ENCODE measurements around the gene ORMDL3. TPM values are rescaled to one million over a fixed set of nuclear protein-coding genes. Genes with fewer than 3 reads are reported as not detected.
"Not testable (repeated sequence)": the region's sequence is repeated elsewhere in the genome, so short reads cannot be mapped to it uniquely, and the experiment has no call there.

The ORMDL3 gene
- total RNA-seq, 1 donor from 2014 or later, result 26.6 TPM

DNA sequence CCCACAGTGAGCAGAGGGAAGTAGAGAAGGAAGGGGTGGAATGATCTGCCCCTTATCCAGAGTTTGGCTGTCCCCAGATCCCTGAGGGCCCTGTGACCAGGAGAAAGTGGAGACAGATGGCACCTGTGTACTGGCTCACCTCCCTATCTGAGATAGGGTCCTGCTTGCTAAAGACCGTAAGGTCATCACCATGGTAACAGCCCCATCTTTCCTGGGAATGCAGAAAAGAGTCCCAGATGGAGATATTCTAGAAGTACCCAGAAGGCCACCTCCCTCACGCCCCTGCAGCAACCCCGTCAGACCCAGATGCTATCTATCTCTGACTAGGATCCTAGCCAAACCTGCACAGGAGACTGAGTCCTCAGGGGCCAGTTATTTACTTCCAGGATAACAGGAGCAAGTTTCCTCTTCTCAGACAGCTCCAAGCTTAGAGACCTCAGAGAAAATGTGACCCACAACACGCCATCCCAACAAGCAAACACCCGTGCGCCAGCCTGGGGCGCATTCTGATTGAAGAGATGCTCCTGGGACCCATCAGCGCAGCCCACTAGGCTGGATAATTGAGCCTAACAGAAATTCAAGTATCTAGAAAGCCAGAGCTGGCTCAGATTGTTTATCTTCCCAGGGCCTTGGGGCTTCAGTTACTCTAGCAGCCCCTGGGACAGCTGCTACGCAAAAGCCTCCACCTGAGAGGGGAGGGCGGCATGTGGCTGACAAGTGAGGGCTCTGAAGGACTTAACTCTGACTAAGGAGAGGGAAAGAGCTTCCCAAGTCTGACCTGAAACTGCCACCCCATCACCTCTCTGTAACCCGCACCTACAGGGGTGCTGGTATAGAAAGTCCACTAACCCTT lies 1.9 kb downstream of the ORMDL3 start:
- DNase-seq (ENCODE audit: low read depth, low spot score), result no peak

- DNase-seq (ENCODE audit: low read depth, low spot score), result no peak
Observed at GRCh38 chr17:39924691-39925055, 2.7 kb downstream of the ORMDL3 start.

DNA sequence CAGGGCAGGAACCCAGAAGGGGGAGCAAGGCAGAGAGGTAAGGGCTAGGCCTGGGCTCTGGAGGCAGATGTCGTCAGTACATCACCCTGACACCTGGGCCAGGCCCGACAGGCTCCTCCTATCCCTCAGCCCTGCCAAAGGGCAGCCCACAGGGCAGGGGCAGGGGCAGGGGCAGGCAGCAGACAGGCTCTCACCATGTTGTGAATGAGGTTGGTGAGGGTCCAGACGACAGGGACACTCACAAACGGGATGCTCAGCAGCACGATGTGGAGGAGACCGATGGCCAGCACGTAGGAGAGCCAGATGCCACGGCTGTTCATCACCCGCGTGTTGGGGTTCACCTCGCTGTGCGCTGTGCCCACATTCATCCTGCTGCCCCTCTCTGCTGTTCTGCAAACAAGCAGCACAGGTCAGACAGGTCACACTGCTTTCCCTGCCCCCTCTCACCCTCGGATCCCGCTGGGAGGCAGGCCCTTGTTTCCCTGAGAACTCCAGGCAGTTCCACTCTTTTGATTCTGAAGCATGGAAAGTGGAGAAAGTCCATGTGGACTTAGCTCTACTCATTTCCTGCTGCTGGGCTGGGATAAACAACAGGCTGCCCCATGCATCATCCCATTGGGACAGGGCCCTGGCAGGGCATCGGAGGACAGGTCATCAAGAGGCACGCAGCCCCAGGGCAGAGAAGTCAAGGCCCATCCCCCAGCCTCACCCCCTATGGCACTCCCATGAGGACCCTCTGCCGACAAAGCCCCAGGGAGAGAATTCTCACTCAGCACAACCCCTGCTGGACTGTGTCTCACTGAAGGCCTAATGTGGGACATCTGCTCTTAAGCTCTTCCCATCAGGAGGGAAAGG lies 3.3 kb downstream of the ORMDL3 start:
- DNase-seq (ENCODE audit: low read depth, low spot score), result no peak

DNA sequence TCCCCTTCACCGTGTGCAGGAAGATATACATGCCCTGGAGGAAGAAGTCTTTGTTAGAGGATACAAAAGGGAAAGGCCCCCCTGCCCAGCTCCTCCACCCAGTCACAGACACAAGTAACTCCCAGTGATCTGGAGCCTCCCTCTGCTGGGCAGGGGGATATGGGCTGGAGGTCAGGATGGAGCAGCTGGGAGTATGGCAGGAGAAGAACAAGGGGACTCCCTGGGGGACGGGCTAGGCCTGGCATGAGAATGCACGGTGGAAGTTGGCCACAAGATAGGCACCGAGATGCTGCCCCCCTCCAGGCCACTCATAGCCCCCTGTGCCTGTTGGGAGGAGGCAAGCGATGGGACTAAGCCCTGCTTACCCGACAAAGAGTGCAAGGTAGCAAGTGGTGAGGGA lies 4.2 kb downstream of the ORMDL3 start:
- no peak for DNase-seq (ENCODE audit: low read depth, low spot score)

DNA sequence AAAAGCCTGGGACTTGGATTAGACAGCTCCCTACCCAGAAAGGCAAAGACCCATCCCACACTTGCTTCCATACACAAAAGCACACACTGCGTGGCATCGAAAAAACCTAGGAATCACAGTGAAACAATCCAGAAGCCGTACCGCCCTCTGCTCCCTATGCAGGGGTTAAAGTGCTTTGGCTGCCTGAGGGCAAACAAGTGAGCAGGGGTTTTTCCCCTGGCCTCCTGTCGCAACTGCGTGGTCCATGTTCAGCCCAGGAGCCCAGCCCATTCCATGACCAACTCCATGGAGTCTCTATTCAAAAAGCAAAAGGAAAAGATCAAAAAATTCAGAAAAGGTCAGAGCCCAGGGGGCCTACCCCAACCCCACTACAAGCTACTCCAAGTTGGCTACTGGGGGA lies 5.4 kb downstream of the ORMDL3 start:
- DNase-seq (ENCODE audit: low read depth, low spot score), result no peak

GRCh38 chr17:39921323-39921722 lies 6.1 kb downstream of the ORMDL3 start:
- DNase-seq (ENCODE audit: low read depth, low spot score), result no peak

GRCh38 chr17:39920218-39921210 lies 6.9 kb downstream of the ORMDL3 start:
- DNase-seq (ENCODE audit: low read depth, low spot score), result no peak

- no peak for DNase-seq (ENCODE audit: low read depth, low spot score)
Observed at GRCh38 chr17:39919087-39919683, 8.2 kb downstream of the ORMDL3 start.

GRCh38 chr17:39916918-39917317 lies 10.5 kb downstream of the ORMDL3 start:
- DNase-seq (ENCODE audit: low read depth, low spot score), result no peak

GRCh38 chr17:39915559-39915958 lies 11.8 kb downstream of the ORMDL3 start:
- no peak for DNase-seq (ENCODE audit: low read depth, low spot score)

DNA sequence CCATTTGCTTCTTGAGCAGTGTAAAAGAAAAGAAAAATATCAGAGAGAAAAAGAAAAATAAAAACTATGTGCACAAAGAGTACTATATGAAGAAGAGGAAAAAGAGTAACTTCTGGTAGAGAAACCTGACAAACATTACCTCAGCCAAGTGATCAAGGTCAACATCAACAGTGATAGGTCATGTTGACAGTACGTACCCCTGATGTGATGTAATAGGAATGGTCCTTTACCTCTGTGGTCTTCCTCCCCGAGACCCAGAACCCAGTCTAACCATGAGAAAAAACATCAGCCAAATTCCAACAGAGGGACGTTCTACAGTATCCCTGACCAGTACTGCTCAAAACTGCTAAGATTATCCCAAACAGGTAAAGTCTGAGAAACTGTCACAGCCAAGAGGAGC lies 13.4 kb downstream of the ORMDL3 start:
- no peak for DNase-seq (ENCODE audit: low read depth, low spot score)

DNA sequence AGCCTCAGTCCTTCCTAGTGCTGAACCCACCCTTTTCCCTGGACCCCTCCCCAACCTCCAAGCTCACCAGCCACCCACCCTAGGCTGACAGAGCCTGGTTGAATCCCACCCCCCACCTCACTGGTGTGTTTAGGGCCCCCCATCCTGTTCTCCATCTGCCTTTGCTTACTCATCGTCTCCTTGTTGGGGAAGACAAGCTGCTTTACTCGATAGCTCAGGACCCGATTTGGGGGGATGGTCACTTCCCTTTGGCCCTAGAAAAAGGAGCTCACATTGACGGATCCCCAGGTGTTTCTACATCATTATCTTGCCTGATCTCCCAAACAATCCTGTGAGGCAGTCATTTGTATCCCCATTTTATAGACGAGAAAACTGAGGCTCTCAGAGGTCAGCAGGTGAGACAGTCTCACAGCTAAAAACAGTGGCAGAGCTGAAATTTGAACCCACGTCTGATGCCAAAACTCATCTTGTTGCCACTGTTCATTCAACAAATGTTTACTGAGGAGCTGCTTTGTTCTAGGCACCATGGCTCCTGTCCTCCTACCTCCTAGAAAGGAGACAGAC lies 18.5 kb downstream of the ORMDL3 start:
- no peak for DNase-seq (ENCODE audit: low read depth, low spot score)

- DNase-seq (ENCODE audit: low read depth, low spot score), result no peak
Observed at GRCh38 chr17:39904990-39905288, 22.5 kb downstream of the ORMDL3 start.

DNA sequence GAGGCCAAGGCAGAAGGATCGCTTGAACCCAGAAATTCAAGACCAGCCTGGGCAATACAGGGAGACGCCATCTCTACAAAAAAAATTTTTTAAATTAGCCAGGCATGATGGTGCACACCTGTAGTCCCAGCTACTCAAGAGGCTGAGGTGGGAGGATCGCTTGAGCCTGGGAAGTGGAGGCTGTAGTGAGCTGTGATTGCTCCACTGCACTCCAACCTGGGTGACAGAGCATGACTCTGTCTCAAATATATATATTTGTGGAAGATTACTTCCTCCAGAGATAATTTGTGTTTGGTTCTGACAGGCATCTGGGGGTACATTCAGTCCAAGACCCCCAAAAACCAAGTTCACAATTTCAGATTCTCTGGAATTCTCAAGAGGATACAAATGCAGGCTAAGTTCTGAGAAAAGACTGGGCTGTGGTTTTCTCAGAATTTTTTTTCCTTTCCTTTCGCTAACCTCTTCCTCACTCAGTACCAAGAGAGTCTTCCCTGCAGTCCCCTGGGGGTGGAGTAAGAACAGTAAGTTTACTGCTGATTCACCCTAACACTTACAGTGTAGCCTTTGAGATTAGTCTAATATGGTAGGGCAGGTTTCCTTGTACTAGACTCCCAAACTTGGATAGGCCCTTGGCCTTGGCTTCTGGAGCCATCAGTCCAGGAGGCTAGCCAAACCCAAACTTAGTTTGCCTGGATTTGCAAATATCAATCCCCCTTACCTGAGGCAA lies 24.1 kb downstream of the ORMDL3 start:
- no peak for DNase-seq (ENCODE audit: low read depth, low spot score)

DNA sequence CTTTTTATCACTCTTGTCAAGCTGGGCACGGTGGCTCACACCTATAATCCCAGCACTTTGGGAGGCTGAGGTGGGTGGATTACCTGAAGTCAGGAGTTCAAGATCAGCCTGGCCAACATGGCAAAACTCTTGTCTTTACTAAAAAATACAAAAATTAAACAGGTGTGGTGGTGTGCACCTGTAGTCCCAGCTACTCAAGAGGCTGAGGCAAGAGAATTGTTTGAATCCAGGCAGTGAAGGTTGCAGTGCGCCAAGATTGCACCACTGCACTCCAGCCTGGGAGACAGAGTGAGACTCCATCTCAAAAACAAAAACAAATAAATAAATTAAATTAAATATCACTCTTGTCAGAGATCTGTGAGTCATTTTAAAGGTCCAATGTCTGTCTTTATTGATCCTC lies 25.4 kb downstream of the ORMDL3 start:
- DNase-seq (ENCODE audit: low read depth, low spot score), result not testable (repeated sequence)

- no peak for DNase-seq (ENCODE audit: low read depth, low spot score)
Observed at GRCh38 chr17:39899215-39899614, 28.2 kb downstream of the ORMDL3 start.

- DNase-seq (ENCODE audit: low read depth, low spot score), result no peak
Observed at GRCh38 chr17:39898088-39898487, 29.3 kb downstream of the ORMDL3 start.

DNA sequence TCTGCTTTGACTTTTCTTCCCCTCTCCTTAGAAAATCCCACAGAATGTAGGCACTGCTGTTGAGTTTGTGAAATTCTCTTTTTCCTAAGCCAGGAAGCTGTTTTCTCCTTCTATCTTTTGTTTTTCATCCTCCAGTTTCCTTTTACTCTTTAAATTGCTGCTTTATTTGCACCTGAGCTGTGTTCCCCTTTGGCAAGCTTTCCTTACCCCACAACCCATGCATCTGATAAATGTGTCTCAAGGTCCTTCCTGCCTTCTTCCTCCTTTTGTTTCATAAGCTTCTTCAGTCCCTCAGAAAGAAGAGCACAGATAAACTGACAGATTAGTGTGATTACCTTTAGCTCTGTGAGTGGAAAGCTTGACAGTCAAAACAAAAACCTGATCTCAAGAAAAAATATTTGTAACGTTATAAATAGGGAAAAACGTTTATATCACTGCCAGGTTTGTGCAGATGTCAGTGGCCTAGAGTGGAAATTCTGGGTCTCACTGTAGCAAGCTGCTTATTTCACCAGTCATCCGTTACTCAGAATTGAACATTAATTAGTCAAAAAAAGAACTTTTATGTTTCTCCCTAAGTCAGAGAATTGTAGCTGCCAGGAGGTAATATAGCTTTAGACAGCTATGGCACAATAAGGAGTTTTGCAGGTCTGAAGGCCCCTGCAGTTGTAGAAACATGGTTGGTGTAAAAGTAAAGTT lies 32.6 kb downstream of the ORMDL3 start:
- no peak for DNase-seq (ENCODE audit: low read depth, low spot score)

DNA sequence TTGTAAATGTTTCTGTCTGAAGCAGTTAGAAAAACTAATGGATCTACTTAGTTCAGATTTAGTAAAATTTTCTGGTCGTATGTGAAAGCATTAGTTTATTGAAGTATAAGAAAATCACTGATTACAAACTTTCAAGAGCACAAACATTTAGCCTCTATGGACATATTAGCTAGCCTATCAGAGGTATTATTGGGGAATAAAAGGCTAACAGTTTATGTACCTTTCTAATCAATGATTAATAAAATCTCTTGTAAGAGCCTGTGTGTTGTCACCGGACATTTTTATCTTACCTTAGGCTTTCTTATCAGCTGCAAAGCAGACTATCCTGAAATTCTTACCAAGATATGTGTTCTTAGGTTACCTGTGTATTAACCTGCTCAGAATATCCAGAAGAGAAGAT lies 38.2 kb downstream of the ORMDL3 start:
- DNase-seq (ENCODE audit: low read depth, low spot score), result no peak

DNA sequence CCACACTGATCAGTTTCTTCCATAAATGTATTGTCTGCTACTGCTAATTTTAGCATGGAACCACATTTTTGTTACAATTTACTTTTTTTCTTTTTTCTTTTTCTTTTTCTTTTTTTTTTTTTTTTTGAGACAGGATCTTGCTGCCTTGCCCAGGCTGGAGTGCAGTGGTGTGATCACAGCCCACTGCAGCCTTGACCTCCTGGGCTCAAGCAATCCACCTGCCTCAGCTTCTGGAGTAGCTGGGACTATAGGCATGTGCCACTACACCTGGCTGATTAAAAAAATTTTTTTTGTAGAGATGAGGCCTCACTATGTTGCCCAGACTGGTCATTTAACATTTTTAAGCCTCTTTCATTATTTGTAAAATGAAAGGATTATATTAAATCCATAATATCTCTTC lies 40.3 kb downstream of the ORMDL3 start:
- no peak for DNase-seq (ENCODE audit: low read depth, low spot score)

Measured in pulmonary artery endothelial cell (primary cell).